Tracheal epithelial cell (primary cell): ENCODE results near the gene HINFP. TPM values are rescaled to one million over a fixed set of nuclear protein-coding genes. Genes with fewer than 3 reads are reported as not detected.

Source experiments
- total RNA-seq: library from RNA; depleted of rRNA; stranded (reverse); fragments of >200 nt; gene quantifications from 2 replicates; pipeline ENCODE4 v1.2.1, GENCODE V29; 2014

Gene HINFP, protein sequence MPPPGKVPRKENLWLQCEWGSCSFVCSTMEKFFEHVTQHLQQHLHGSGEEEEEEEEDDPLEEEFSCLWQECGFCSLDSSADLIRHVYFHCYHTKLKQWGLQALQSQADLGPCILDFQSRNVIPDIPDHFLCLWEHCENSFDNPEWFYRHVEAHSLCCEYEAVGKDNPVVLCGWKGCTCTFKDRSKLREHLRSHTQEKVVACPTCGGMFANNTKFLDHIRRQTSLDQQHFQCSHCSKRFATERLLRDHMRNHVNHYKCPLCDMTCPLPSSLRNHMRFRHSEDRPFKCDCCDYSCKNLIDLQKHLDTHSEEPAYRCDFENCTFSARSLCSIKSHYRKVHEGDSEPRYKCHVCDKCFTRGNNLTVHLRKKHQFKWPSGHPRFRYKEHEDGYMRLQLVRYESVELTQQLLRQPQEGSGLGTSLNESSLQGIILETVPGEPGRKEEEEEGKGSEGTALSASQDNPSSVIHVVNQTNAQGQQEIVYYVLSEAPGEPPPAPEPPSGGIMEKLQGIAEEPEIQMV
- 13.0 and 27.5 TPM in 2 replicates for total RNA-seq

DNA sequence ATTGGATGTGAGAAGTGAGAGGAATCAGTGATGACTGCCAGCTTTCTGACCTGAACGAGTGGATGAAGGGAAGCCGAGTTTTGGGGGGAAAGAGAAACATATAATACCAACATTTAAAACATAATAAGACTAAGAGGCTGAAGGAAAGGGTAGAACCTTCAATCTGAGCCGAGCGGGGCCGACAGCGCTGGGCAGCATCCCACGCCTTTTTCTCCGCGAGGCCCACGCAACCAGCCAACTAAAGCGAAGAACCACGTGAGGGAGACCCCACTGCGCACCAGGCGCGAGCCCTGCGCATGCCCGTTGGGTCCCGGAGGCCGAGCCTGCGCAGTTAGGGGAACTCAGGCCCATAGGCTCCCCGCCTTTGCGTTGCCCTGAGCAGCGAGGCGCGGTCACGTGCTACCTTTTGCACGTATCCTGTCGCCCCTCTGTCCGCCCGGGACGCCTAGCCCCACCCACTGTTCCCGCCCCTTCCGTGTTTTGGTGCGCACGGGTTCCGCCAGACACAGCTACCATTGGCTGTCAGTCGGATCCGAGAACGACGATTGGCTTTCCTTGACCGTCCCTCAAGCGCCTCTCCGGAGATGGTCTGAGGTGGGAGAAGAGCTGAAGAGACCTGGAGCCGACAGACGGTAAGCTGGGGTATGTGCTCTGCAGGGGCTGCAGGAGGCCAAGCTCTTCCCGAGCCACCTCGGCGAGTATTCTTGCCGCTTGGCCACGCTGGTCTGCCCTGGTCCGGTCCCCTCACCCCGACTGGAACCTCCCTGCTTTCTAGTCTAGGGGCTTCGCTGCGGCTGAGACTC, at the start of gene HINFP:
Gene HINFP, plus strand, starts transcription at position 573 of the 803 bp plus-strand sequence. CDS start 5,365 bp downstream, outside the sequence.

DNA sequence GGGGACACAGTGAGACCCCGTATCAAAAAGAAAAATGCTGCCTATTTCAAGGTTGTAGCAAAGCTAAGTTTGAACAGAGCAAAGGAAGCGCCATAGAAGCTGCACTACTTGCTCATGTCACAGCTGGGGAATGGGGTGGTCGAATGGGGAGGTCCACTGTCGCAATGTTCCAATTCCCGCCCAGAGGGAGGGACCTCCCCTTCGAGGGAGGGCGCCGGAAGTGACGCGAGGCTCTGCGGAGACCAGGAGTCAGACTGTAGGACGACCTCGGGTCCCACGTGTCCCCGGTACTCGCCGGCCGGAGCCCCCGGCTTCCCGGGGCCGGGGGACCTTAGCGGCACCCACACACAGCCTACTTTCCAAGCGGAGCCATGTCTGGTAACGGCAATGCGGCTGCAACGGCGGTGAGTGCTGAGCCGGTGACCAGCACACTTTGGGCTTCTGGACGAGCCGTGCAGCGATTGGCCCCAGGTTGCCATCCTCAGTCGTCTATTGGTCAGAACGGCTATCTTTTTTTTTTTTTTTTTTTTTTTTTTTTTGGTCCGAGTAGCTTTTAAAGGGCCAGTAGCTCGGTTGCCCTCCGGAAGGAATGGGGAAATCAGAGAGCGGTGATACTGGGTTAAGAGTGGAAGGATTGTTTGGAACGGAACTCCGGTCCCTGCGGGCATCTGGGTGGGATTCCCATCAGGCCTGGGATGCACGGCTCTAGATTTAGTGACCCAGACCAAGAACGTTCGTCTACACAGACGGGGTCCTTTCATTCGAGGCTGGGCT, 36.5 kb upstream of the HINFP start, which contains the start of gene HMBS:
Gene HMBS, plus strand, starts transcription at position 219 of the 774 bp plus-strand sequence. Its CDS starts 153 bp downstream, at position 372.

DNA sequence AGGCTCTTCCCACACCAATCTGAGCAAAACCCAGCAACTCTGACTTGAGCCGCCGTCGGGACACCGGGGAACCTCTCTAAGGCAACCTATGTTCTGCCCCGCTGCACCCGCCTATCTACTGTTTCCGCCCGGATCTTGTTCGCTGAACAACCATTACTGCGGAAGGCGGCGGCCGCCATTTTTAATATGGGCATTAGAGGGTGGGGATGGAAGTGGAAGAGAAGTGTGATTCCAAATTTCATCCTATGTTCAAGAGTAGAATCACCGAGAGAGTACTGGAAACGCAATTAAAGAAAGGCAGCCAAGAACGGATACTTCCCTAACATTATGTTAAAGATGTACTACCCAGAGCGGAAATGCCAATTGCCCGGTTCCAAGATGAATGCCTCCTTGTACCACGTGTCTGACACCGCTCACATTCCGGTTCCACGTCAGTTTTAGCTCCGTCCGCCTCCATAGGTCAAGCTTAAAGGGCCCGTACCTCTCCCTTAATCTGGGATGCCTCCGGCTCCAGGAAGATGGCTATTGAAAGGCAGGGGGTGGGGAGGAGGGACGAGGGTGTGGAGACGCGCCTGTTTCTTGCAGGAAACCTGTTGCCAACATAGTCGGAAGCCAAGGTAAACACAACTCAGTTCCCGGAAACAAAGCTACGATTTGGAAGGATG, 19.5 kb upstream of the HINFP start, which contains the start of gene DPAGT1:
Gene DPAGT1, minus strand, starts transcription at position 95 of the 665 bp plus-strand sequence. CDS start 198 bp downstream, outside the sequence.

DNA sequence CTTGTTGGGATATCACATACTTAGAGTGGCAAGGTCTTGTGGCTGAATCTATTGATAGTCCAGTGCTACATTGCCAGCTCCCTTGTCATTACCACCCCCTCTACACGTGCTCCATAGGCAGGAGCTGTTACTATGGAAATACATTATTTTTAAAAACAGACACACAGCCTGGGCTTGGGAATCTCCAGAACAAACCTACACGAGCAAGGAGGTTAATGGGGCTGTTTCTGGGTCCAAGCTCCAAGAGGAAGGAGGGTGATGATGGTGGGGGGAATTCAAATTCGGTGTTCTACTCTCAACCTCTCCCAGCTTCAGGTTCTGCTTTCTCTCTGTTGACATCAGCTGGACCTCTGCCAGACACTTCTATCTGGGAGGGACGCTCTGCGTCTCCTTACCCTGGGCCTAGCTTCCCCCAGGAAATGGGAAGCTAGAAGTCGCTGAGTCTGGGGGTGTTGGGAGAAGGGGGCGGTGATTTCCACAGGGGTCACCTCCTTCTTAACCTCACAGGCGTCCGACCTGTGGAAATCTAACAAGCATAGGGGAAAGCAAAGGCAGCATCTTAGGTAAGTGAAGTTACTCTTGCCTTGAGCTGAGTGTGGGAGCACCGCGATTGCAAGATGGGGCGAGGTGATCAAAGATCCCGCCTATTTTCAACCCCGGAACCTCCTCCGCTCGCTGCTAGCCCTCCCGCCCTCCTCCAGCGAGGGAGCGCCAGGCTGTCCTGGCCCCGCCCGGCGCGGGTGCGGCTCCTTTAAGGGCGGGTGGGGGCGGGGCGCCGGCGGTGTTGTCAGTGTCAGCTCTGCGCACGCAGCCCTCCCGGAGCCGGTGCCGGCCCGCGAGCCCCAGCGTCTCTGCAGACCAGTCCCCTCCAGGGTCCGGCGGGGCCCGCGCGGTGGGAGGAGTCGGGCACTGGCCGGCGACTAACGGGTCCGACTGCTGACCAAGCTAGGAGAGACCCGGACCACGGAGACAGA, 14.5 kb upstream of the HINFP start, which contains the start of gene C2CD2L:
Gene C2CD2L, plus strand, starts transcription at position 781 of the 974 bp plus-strand sequence. CDS start 398 bp downstream, outside the sequence.

DNA sequence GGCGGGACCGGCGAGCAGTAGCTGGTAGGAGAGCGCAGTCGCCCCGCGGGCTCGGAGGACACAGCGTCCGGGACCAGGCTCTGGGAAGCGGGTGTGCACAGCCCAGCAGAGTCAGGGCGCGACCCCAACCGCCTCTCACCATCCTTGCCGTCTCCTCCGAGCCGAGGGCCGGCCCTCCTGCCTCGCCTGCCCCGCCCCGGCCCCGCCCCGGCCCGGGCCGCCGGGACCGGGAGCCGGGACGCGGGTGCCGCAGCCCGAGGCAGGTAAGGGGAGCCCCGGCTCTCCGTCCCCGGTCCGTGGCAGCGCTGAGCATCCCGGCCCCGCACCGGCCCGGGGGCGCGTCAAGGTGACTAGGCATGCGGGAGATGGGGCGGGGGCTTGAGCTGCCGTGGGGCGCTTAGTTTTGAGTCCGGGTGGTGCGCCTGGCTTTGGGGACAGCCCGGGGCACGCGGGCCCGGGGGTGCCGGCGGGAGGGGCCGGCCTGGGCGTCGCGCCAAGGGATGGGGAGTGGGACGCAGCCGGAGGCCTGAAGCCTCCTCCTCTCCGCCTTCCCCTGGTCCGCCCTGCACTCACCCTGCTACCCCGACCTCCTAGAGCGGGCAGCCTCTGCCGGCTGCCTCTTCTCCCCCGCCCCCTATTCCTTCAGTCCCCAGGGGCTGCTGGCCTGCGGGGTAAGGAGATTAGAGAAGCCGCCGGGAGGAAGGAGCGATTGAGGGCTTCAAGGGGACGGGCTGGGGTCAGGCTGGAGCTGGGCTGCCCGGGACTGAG, 27.8 kb downstream of the HINFP start, which contains the start of gene ABCG4:
Gene ABCG4, plus strand, starts transcription at position 35 of the 768 bp plus-strand sequence. CDS start 914 bp downstream, outside the sequence.

DNA sequence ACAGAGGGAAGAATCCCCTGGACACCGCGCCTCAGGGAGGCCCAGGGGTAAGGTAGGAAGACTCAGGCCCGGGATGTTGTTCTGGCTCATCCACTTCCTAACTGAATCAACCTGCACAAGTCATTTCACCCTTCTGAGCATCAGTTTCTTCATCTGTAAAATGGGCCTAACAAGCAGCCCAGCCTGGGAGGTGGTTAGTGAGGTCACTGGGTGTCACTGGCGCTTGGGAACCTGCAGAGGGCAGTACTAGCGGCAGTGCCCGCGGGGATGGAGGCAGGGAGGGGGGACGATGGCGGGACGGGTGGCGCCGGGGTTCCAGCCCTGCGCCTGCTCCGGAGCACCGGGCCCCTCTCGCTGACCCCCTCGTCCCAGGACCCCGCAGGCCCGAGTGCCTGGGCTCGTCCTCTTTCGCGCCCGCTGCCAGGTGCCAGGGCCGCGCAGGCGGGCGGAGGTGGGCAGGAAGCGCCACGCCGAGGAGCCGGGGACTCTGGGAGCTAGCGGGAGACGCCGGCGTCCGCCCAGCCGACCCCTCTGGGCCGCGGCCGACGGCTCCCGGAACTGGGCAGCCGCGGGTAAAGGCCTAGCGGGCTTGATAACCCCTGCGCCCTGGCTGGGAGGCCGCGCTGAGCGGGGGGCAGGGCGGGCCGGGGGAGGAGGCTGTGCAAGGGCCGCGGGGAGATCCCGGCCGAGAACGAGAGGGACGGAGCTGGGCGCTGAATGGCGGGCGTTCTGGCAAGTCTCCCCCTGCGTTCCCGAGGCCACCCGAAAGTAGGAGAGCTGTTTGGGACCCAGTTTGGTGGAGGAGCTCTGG, 47.3 kb downstream of the HINFP start, which contains the start of gene NLRX1:
Gene NLRX1, plus strand, starts transcription at position 255 of the 811 bp plus-strand sequence. CDS start 2,679 bp downstream, outside the sequence.

Other genes starting within 250 kb of the HINFP start
- gene CXCR5, start 237.7 kb upstream of the HINFP start, total RNA-seq = under 0.01 TPM in 1 of 2 replicates, not detected in the other
- 22.4 and 30.1 TPM in 2 replicates for gene BCL9L, start 195.7 kb upstream of the HINFP start, total RNA-seq
- not detected in 2 replicates for gene UPK2, start 165.3 kb upstream of the HINFP start, total RNA-seq
- not detected in 2 replicates for gene FOXR1, start 149.8 kb upstream of the HINFP start, total RNA-seq
- 10.7 and 13.5 TPM in 2 replicates for gene CENATAC, start 123.4 kb upstream of the HINFP start, total RNA-seq
- gene RPS25, start 103.2 kb upstream of the HINFP start, total RNA-seq = 2,545 and 3,713 TPM in 2 replicates
- gene TRAPPC4, start 102.8 kb upstream of the HINFP start, total RNA-seq = 65.6 and 88.4 TPM in 2 replicates
- 16.4 and 19.3 TPM in 2 replicates for gene SLC37A4, start 90.7 kb upstream of the HINFP start, total RNA-seq
- 106 and 158 TPM in 2 replicates for gene HYOU1, start 64.4 kb upstream of the HINFP start, total RNA-seq
- 19.0 and 19.6 TPM in 2 replicates for gene VPS11, start 53.8 kb upstream of the HINFP start, total RNA-seq
- gene HMBS, start 36.7 kb upstream of the HINFP start, total RNA-seq = 17.4 and 21.3 TPM in 2 replicates
- 20.2 and 27.5 TPM in 2 replicates for gene DPAGT1, start 19.7 kb upstream of the HINFP start, total RNA-seq
- 1.4 and 1.9 TPM in 2 replicates for gene C2CD2L, start 14.2 kb upstream of the HINFP start, total RNA-seq
- gene ABCG4, start 27.5 kb downstream of the HINFP start, total RNA-seq = not detected in 2 replicates
- 24.5 and 27.0 TPM in 2 replicates for gene NLRX1, start 47.1 kb downstream of the HINFP start, total RNA-seq
- gene NHERF4, start 63.9 kb downstream of the HINFP start, total RNA-seq = not detected in 2 replicates
- gene CBL, start 84.8 kb downstream of the HINFP start, total RNA-seq = 9.0 and 9.6 TPM in 2 replicates
- 44.1 and 177 TPM in 2 replicates for gene MCAM, start 195.6 kb downstream of the HINFP start, total RNA-seq
- 3.1 and 4.9 TPM in 2 replicates for gene RNF26, start 212.9 kb downstream of the HINFP start, total RNA-seq
- gene C1QTNF5, start 219.3 kb downstream of the HINFP start, total RNA-seq = 0.43 and 1.2 TPM in 2 replicates
- not detected in 2 replicates for gene MFRP, start 225.1 kb downstream of the HINFP start, total RNA-seq